Posterior vena cava (tissue), 2 donors: ENCODE results near the gene RBM47. TPM values are rescaled to one million over a fixed set of nuclear protein-coding genes. Genes with fewer than 3 reads are reported as not detected.

Experiments
- DNase-seq: peaks from one replicate; pipeline ENCODE4 v3.0.0-alpha.2; 2020; ENCODE audit warnings: low spot score
- intact Hi-C, 2 donors: fragments of 100-400 bp; cut with DNase I; formaldehyde crosslinking; loops; one replicate each; pipeline versions ENCODE4 v1.14.1 to v1.14.2; 2022 to 2023
- total RNA-seq, 2 donors: library from RNA; stranded (reverse); fragmentation: NEBNext Ultra II Directional; extraction: Animal tissue kit (Norgen Biotek cat#: 25700); gene quantifications; one replicate each; pipeline ENCODE4 v1.2.1, GENCODE V29; 2021
- donor health status: DM: yes; HTN: yes; CAD: no.
- donor health status: DM: yes; HTN: yes; CAD: no.

Gene RBM47
- total RNA-seq, 2 donors from 2014 or later: 12.5 to 22.6 TPM

- DNase-seq: no peak
- intact Hi-C loops: no loop called here
Measured at GRCh38 chr4:40595981-40596380, 33.7 kb downstream of the RBM47 start.

GRCh38 chr4:40594261-40595178 is 35.1 kb downstream of the RBM47 start:
- intact Hi-C loops: no loop called here
- no peak for DNase-seq

GRCh38 chr4:40592034-40592433 is 37.6 kb downstream of the RBM47 start:
- intact Hi-C loops: no loop called here
- DNase-seq: no peak

GRCh38 chr4:40587826-40588225 is 41.8 kb downstream of the RBM47 start:
- no peak for DNase-seq

GRCh38 chr4:40587351-40587750 is 42.3 kb downstream of the RBM47 start:
- intact Hi-C loops: no loop called here
- no peak for DNase-seq

More at GRCh38 chr4:40587826-40588225, 41.8 kb downstream of the RBM47 start:
- intact Hi-C loops: no loop called here

- intact Hi-C loops: no loop called here
- DNase-seq: no peak
Measured at GRCh38 chr4:40586729-40587128, 42.9 kb downstream of the RBM47 start.

- intact Hi-C loops: no loop called here
- DNase-seq: no peak
Measured at GRCh38 chr4:40586034-40586433, 43.6 kb downstream of the RBM47 start.

- intact Hi-C loops: no loop called here
Measured at GRCh38 chr4:40585201-40585799, 44.4 kb downstream of the RBM47 start.

GRCh38 chr4:40584517-40585141 is 45.0 kb downstream of the RBM47 start:
- DNase-seq: no peak
- intact Hi-C loops: no loop called here

More at GRCh38 chr4:40585201-40585799, 44.4 kb downstream of the RBM47 start:
- DNase-seq: no peak

GRCh38 chr4:40583850-40584439 is 45.7 kb downstream of the RBM47 start:
- intact Hi-C loops: no loop called here
- no peak for DNase-seq

GRCh38 chr4:40582413-40582812 is 47.3 kb downstream of the RBM47 start:
- intact Hi-C loops: no loop called here
- no peak for DNase-seq

- intact Hi-C loops: no loop called here
- no peak for DNase-seq
Measured at GRCh38 chr4:40581254-40582140, 48.2 kb downstream of the RBM47 start.

GRCh38 chr4:40579983-40580382 is 49.7 kb downstream of the RBM47 start:
- DNase-seq: no peak
- intact Hi-C loops: no loop called here

- intact Hi-C loops: no loop called here
- DNase-seq: no peak
Measured at GRCh38 chr4:40577588-40578253, 51.9 kb downstream of the RBM47 start.

- peak; percentile 93 for DNase-seq
- intact Hi-C loops: no loop called here
Measured at GRCh38 chr4:40576651-40577480, 52.8 kb downstream of the RBM47 start.

GRCh38 chr4:40575846-40576245 is 53.8 kb downstream of the RBM47 start:
- intact Hi-C loops: no loop called here
- DNase-seq: no peak

- intact Hi-C loops: no loop called here
Measured at GRCh38 chr4:40573593-40574311, 55.9 kb downstream of the RBM47 start.

More at GRCh38 chr4:40573593-40574311, 55.9 kb downstream of the RBM47 start:
- no peak for DNase-seq
